PC-3 (cell line): ENCODE results near the gene LAIR1. TPM values are rescaled to one million over a fixed set of nuclear protein-coding genes. Genes with fewer than 3 reads are reported as not detected.
"Not testable (repeated sequence)": the region's sequence is repeated elsewhere in the genome, so short reads cannot be mapped to it uniquely, and the experiment has no call there.

Source experiments
- ATAC-seq: fragments of 200-7000 bp; cut with Tn5 transposase; 2 replicates; pipeline ENCODE4 v1.9.1; 2020; ENCODE audit warnings: mild to moderate bottlenecking, moderate library complexity
- BruUV-seq: library from RNA; stranded (reverse); fragments of 400-500 nt; replicated peaks from 2 replicates; lab custom pipeline; 2021; lab: Mats Ljungman, UMichigan
- CTCF ChIA-PET: fragments of 300-600 bp; sonication (Branson Sonifier 250); formaldehyde crosslinking; loops from one replicate; lab custom pipeline; 2022; ENCODE audit warnings: antibody characterized with exemption; lab: Charles Lee
- POLR2A ChIA-PET: fragments of 300-600 bp; sonication (Branson Sonifier 250); formaldehyde crosslinking; loops from one replicate; lab custom pipeline; 2022; ENCODE audit warnings: antibody characterized with exemption; ENCODE audit not compliant: unreplicated experiment; lab: Charles Lee
- DNase-seq: peaks from one replicate; pipeline ENCODE4 v3.0.0-alpha.2; 2015
- H2AFZ ChIP-seq: fragments of 300-600 bp; sonication (generic); 2 replicates; pipeline ENCODE4 v1.6.0; 2016; ENCODE audit warnings: antibody characterized with exemption, low read length
- H3F3A ChIP-seq: fragments of 300-600 bp; sonication (generic); one replicate; pipeline ENCODE4 v1.6.0; 2017; ENCODE audit warnings: antibody characterized with exemption, low read length, control low read depth, mild to moderate bottlenecking; ENCODE audit not compliant: unreplicated experiment
- H3K27ac ChIP-seq: fragments of 300-600 bp; sonication (generic); 2 replicates; pipeline ENCODE4 v1.5.1; 2016; ENCODE audit warnings: mild to moderate bottlenecking, low read length
- H3K27me3 ChIP-seq: fragments of 300-600 bp; sonication (generic); 2 replicates; pipeline ENCODE4 v1.6.1; 2016; ENCODE audit warnings: low read length, mixed read lengths
- H3K36me3 ChIP-seq: fragments of 300-600 bp; sonication (generic); 2 replicates; pipeline ENCODE4 v1.6.1; 2016; ENCODE audit warnings: low read depth, mixed run types, low read length, mixed read lengths
- H3K4me1 ChIP-seq: fragments of 300-600 bp; sonication (generic); 2 replicates; pipeline ENCODE4 v1.5.1; 2016; ENCODE audit warnings: low read length; ENCODE audit not compliant: insufficient read depth
- H3K4me2 ChIP-seq: fragments of 300-600 bp; sonication (generic); 2 replicates; pipeline ENCODE4 v1.6.0; 2016; ENCODE audit warnings: low read length
- H3K4me3 ChIP-seq: fragments of 300-600 bp; sonication (generic); 2 replicates; pipeline ENCODE4 v1.5.1; 2016; ENCODE audit warnings: mild to moderate bottlenecking, low read length, mixed read lengths
- H3K79me2 ChIP-seq: fragments of 300-600 bp; sonication (generic); 2 replicates; pipeline ENCODE4 v1.6.1; 2017; ENCODE audit warnings: low read length, mixed read lengths
- H3K9ac ChIP-seq: fragments of 300-600 bp; sonication (generic); 2 replicates; pipeline ENCODE4 v1.6.0; 2016; ENCODE audit warnings: mild to moderate bottlenecking, low read length
- H3K9me2 ChIP-seq: fragments of 300-600 bp; sonication (generic); replicated peaks from 2 replicates; pipeline ENCODE4 v1.6.1; 2016; ENCODE audit warnings: mixed run types, low read length, mixed read lengths
- H3K9me3 ChIP-seq: fragments of 300-600 bp; sonication (generic); 2 replicates; pipeline ENCODE4 v1.6.1; 2016; ENCODE audit warnings: low read length, mixed read lengths
- H4K20me1 ChIP-seq: fragments of 300-600 bp; sonication (generic); 2 replicates; pipeline ENCODE4 v1.6.1; 2016; ENCODE audit warnings: low read length, mixed read lengths
- EZH2 ChIP-seq: fragments of 300-600 bp; sonication (generic); IDR thresholded peaks from one replicate; pipeline ENCODE4 v1.6.1; 2017; ENCODE audit warnings: antibody characterized with exemption, mild to moderate bottlenecking, low read length; ENCODE audit not compliant: unreplicated experiment
- EZH2phosphoT487 ChIP-seq: fragments of 300-600 bp; sonication (generic); IDR thresholded peaks from 2 replicates; pipeline ENCODE4 v1.6.1; 2018; ENCODE audit warnings: mild to moderate bottlenecking, antibody characterized with exemption, low read length, borderline replicate concordance
- intact Hi-C: fragments of 100-400 bp; cut with micrococcal nuclease; formaldehyde crosslinking; loops from 2 replicates; pipeline ENCODE4 v1.9.0; 2023
- total RNA-seq: library from RNA; depleted of rRNA; stranded (reverse); fragments of >200 nt; gene quantifications from 2 replicates; pipeline ENCODE4 v1.2.3, GENCODE V29; 2014
- TF ChIP-seq, protein P1 (sequence below): fragments of 300-600 bp; sonication (generic); conservative IDR thresholded peaks from 2 replicates; pipeline ENCODE4 v1.5.1; 2017; ENCODE audit warnings: antibody characterized with exemption, low read depth, mild to moderate bottlenecking, low read length

LAIR1 gene
- total RNA-seq, 1 experiment from 2014 or later = not detected

DNA sequence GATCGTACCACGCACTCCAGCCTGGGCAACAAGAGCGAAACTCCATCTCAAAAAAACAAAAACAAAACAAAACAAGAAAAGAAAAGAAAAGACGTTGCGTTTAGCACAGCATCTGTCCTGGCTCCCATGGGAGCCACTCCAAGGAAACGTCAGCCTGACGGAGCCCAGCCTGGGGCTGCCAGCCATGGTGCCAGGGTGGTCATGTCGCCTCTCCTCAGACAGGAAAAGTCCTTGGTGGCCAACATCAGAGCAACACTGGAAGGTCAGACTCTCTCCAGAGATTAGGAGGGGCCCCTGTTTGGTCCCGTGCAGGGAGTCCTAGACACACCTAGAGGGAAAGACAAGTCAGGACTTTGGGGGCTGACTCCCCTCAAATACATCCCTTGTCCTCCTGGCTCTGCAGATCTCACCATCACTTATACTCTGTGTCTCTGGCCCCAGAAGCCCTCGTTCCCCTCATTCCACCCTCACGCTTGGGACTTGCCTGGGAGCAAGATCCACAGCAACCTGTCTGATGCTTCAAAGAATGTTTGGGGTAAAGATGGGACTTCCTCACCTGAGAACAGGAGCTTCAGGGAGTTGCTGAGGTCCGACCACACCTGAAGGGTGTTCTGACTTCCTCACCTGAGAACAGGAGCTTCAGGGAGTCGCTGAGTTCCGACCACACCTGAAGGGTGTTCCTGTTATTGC is 35.1 kb downstream of the LAIR1 start:
- intact Hi-C loops = no loop called here
- H2AFZ ChIP-seq = no peak overlapping the region
- ChIA-PET POLR2A (no interaction called here), CTCF (no interaction called here)
- no peaks in the 10 kb centered on the region for H4K20me1 ChIP-seq
- DNase-seq (no peak), ATAC-seq (no peak)
- H3K36me3 ChIP-seq = no peaks in the 10 kb centered on the region
- TF ChIP-seq EZH2 (no peak), EZH2phosphoT487 (no peak)
- TF ChIP-seq, protein P1, sequence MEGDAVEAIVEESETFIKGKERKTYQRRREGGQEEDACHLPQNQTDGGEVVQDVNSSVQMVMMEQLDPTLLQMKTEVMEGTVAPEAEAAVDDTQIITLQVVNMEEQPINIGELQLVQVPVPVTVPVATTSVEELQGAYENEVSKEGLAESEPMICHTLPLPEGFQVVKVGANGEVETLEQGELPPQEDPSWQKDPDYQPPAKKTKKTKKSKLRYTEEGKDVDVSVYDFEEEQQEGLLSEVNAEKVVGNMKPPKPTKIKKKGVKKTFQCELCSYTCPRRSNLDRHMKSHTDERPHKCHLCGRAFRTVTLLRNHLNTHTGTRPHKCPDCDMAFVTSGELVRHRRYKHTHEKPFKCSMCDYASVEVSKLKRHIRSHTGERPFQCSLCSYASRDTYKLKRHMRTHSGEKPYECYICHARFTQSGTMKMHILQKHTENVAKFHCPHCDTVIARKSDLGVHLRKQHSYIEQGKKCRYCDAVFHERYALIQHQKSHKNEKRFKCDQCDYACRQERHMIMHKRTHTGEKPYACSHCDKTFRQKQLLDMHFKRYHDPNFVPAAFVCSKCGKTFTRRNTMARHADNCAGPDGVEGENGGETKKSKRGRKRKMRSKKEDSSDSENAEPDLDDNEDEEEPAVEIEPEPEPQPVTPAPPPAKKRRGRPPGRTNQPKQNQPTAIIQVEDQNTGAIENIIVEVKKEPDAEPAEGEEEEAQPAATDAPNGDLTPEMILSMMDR = no peak
- no peak overlapping the region for H3K27ac ChIP-seq
- no peaks in the 10 kb centered on the region for H3K79me2 ChIP-seq
- no peaks in the 10 kb centered on the region for H3K9me2 ChIP-seq
- no peaks in the 10 kb centered on the region for H3K4me1 ChIP-seq
- no peaks in the 10 kb centered on the region for H3F3A ChIP-seq
- BruUV-seq = no TSS peak
- H3K9me3 ChIP-seq = no peaks in the 10 kb centered on the region
- H3K27me3 ChIP-seq = peaks cover 22% of the 10 kb centered on the region
- H3K4me2 ChIP-seq = no peak overlapping the region
- H3K9ac ChIP-seq = no peak overlapping the region
- no peak overlapping the region for H3K4me3 ChIP-seq

DNA sequence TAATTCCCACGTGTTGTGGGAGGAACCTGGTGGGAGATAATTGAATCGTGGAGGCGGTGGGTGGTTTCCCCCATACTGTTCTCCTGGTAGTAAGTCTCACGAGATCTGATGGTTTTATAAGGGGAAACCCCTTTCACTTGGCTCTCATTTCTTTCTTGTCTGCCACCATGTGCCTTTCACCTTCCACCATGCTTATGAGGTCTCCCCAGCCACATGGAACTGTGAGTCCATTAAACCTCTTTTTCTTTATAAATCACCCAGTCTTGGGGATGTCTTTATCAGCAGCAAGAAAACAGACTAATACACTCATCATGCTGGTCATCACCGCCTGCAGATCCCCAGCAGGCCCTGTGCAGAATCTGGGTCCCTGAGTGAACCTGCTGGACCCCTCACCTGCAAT is 36.0 kb downstream of the LAIR1 start:
- H3K9ac ChIP-seq, H3K9me3 ChIP-seq, BruUV-seq, POLR2A ChIA-PET, H3K79me2 ChIP-seq, ATAC-seq, intact Hi-C loops, H3K9me2 ChIP-seq, H3K4me3 ChIP-seq, DNase-seq, CTCF ChIA-PET, H3F3A ChIP-seq, H2AFZ ChIP-seq, H4K20me1 ChIP-seq, H3K27ac ChIP-seq, H3K4me2 ChIP-seq, H3K36me3 ChIP-seq, H3K4me1 ChIP-seq: not testable (repeated sequence)
- H3K27me3 ChIP-seq = peaks cover 19% of the 10 kb centered on the region

DNA sequence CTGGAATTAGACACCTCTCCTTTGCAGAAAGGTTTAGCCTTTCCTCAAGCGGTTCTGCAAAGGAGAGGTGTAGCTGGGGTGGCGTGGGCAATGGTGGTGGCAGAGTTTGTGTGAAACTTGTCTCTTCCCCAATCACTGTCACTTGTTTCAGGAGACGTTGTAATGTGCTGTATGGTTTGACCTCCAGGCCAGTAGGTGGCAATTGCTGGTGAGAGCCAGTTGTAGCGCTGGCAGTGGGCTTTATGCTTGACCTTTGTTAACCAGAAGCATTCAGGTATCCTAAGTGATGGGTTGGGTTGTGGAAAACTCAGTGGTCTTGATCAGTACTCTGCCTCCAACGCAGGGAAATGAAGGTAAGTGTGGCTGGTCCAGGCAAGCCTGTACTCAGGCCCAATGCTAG is 39.1 kb downstream of the LAIR1 start:
- CTCF ChIA-PET = no interaction called here
- no peak for ATAC-seq
- POLR2A ChIA-PET = no interaction called here

More for the DNA sequence above, 39.1 kb downstream of the LAIR1 start:
- TF ChIP-seq, protein P1 = no peak
- TF ChIP-seq EZH2 (no peak), EZH2phosphoT487 (no peak)
- Histone ChIP-seq H3K36me3 (no peaks in the 10 kb centered on the region), H3K9me2 (no peaks in the 10 kb centered on the region), H3K9me3 (no peaks in the 10 kb centered on the region), H3K4me3 (no peak overlapping the region), H3K4me2 (no peak overlapping the region), H3F3A (no peaks in the 10 kb centered on the region), H4K20me1 (no peaks in the 10 kb centered on the region), H3K27ac (no peak overlapping the region), H3K4me1 (no peaks in the 10 kb centered on the region), H3K27me3 (peaks cover 17% of the 10 kb centered on the region), H2AFZ (no peak overlapping the region), H3K9ac (no peak overlapping the region), H3K79me2 (no peaks in the 10 kb centered on the region)
- no peak for DNase-seq
- BruUV-seq = no TSS peak
- intact Hi-C loops = no loop called here
